ENCODE data around the gene CD55.

Gene CD55

DNA sequence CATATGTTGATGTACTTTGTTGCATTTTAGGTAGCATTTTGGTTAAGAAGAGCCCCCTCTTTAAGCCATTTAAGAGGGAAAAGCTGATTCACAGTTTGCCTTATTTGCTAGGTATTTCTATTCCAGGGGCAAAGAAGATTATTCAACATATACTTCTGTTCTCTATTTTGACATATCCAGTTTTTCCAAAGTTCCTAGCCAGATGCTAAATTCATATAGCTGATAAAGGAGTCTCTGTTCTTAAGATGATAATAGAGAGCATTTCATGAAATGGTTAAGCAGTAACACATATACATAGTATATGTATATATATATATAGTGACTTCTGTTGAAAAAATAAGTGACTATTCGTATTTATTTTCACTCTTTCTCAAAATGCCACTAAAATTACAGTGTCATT, 15.5 kb upstream of the CD55 start:
- no peak overlapping the region for H3K27ac ChIP-seq (ENCODE audit: low read depth, low read length)
- 0 out of 2 replicates have a peak, but pooled peaks cover 7% of the 10 kb centered on the region for H3K9me3 ChIP-seq (ENCODE audit: control insufficient read depth, insufficient read depth, low read depth, low read length)
- H3K9ac ChIP-seq (ENCODE audit: low read length), result no peak overlapping the region
- H3K27me3 ChIP-seq (ENCODE audit: control insufficient read depth, insufficient read depth, low read length), result no peaks in the 10 kb centered on the region
- H3K4me3 ChIP-seq (ENCODE audit: low read depth, low read length), result no peak overlapping the region
- H3K36me3 ChIP-seq (ENCODE audit: control insufficient read depth, insufficient read depth, low read length), result no peaks in the 10 kb centered on the region
- peaks cover 10% of the 10 kb centered on the region for H3K4me1 ChIP-seq (ENCODE audit: control insufficient read depth, insufficient read depth, low read length)

DNA sequence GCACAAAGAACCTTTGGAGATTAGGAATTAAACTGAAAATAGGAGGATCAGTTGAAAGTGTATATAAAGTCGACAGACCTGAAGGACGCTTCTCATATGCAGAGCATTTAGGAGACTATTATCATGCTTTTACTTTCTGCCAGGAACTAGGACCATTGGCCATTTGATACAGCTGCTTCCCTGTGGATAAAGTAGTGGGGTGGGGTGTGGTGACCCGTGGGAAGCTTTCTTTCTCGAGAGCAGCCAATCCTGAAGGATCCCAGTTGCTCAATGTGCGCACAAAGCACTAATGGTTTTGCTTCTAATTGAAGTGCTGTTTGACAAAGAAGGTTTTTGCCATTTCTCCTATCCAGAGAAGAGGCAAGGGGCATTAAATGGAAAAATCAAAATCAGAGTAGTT, 14.9 kb upstream of the CD55 start:
- Histone ChIP-seq H3K9me3 (ENCODE audit: control insufficient read depth, insufficient read depth, low read depth, low read length) (0 out of 2 replicates have a peak, but pooled peaks cover 7% of the 10 kb centered on the region), H3K36me3 (ENCODE audit: control insufficient read depth, insufficient read depth, low read length) (no peaks in the 10 kb centered on the region), H3K4me3 (ENCODE audit: low read depth, low read length) (no peak overlapping the region), H3K27ac (ENCODE audit: low read depth, low read length) (no peak overlapping the region), H3K4me1 (ENCODE audit: control insufficient read depth, insufficient read depth, low read length) (peaks cover 4% of the 10 kb centered on the region), H3K9ac (ENCODE audit: low read length) (no peak overlapping the region), H3K27me3 (ENCODE audit: control insufficient read depth, insufficient read depth, low read length) (no peaks in the 10 kb centered on the region)

DNA sequence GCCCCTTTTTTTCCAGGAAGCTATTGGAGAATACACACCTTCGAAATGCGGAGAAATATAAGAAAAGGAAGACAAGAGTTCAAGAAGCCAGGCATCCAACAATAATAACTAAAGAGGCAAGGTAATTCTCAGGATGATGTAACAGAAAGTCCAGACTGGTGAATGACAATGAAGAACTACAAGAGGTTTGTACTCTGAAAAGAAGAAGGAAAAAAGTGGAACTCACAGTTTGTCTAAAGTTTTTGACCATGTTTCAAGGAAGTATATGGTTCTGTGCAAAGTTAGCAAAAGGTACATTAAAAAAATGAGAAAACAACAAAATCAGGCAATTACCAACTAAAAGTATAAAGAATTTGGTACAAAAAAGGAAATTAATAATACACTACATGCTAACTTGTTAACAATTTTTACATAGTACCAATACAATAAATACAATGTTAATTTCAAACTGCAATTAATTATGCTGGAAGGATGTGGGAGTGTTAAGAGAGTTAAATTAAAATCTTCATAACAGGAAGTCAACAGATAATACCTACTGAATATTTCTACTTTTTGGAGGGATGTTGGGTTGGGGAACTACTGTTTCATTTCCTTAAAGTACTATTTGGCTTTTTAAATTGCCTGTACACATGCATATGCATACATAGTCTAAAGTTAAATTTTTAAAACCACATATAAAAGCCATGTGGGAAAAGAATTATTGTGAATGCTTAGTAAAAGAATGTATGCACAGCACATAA, 12.9 kb upstream of the CD55 start:
- H3K9ac ChIP-seq (ENCODE audit: low read length), result no peak overlapping the region
- no peak overlapping the region for H3K4me3 ChIP-seq (ENCODE audit: low read depth, low read length)
- H3K9me3 ChIP-seq (ENCODE audit: control insufficient read depth, insufficient read depth, low read depth, low read length), result no peaks in the 10 kb centered on the region
- no peaks in the 10 kb centered on the region for H3K36me3 ChIP-seq (ENCODE audit: control insufficient read depth, insufficient read depth, low read length)
- H3K27me3 ChIP-seq (ENCODE audit: control insufficient read depth, insufficient read depth, low read length), result no peaks in the 10 kb centered on the region
- peaks cover 8% of the 10 kb centered on the region for H3K4me1 ChIP-seq (ENCODE audit: control insufficient read depth, insufficient read depth, low read length)
- H3K27ac ChIP-seq (ENCODE audit: low read depth, low read length), result no peak overlapping the region

DNA sequence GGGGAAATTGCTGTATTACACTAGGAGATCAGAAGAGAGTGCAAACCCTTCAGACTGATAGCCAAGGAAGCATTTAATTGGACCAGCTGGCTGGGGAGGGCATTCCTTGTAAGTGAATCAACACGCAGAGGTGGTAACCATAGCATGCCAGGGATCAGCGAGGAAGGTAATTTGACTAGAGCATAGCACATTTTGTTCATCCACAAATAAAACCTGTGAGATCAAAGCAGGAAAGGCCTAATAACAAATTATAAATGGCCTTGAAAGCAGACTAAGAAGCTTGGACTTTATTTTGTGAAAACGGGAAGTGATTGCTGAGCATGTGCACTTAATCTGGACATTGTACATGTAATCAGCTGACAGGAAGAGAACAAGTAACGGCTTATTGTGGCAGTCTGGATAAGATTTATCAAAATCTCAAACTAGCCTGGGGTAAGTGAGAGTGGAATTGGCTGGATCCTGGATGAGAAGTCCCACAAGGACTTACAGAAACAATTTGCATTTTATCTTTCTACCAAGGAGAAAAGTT, 11.7 kb upstream of the CD55 start:
- H3K27ac ChIP-seq (ENCODE audit: low read depth, low read length), result no peak overlapping the region
- no peaks in the 10 kb centered on the region for H3K9me3 ChIP-seq (ENCODE audit: control insufficient read depth, insufficient read depth, low read depth, low read length)
- H3K4me1 ChIP-seq (ENCODE audit: control insufficient read depth, insufficient read depth, low read length), result peaks cover 8% of the 10 kb centered on the region
- H3K36me3 ChIP-seq (ENCODE audit: control insufficient read depth, insufficient read depth, low read length), result no peaks in the 10 kb centered on the region
- no peak overlapping the region for H3K9ac ChIP-seq (ENCODE audit: low read length)
- H3K27me3 ChIP-seq (ENCODE audit: control insufficient read depth, insufficient read depth, low read length), result no peaks in the 10 kb centered on the region
- H3K4me3 ChIP-seq (ENCODE audit: low read depth, low read length), result no peak overlapping the region

DNA sequence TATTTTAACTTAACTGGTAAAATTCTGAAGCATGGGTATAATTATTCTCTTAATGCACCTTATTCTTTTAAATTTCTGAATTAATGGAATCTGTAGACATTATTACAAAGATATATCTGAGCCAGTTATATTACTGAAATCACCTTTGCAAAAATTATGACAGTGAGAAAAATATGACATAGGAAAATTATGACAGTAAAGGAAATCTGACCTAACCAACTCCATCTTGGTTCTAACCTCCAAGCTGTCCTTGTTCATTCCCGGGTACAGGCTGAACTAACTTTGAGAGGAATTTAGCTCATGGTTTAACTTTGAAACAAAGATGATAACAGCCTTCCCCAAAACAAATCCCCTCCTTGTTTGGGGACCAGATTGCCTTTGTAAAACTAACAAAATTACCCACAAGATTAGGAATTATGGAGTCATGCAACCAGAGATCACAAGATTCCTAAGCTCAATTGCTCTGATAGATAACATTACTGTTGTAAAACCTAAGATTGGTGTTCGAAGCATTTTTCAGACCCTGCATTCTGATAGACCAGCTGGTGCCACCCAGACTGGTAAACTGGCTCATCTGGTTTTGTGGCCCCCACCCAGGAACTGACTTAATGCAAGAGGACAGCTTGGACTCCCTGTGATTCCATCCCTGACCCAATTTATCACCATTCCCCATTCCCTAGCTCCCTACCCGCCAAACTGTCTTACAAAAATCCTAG, 9.4 kb upstream of the CD55 start:
- no peaks in the 10 kb centered on the region for H3K36me3 ChIP-seq (ENCODE audit: control insufficient read depth, insufficient read depth, low read length)
- no peak overlapping the region for H3K27ac ChIP-seq (ENCODE audit: low read depth, low read length)
- H3K9me3 ChIP-seq (ENCODE audit: control insufficient read depth, insufficient read depth, low read depth, low read length), result no peaks in the 10 kb centered on the region
- no peak overlapping the region for H3K4me3 ChIP-seq (ENCODE audit: low read depth, low read length)
- H3K9ac ChIP-seq (ENCODE audit: low read length), result no peak overlapping the region
- H3K4me1 ChIP-seq (ENCODE audit: control insufficient read depth, insufficient read depth, low read length), result peaks cover 20% of the 10 kb centered on the region
- no peaks in the 10 kb centered on the region for H3K27me3 ChIP-seq (ENCODE audit: control insufficient read depth, insufficient read depth, low read length)

DNA sequence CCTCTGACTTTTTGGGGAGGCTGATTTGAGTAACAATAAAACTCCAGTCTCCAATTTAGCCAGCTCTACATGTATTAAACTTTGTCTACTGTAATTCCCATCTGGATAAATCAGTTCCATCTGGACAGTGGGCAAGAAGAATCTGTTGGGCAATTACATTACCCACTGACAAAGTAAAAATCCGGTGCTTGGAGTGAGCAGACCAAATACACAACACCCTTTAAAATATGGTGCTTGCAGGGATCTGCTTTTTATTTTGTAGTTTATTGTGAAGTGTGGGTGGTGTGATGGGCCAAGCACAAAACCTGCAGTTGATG, 8.9 kb upstream of the CD55 start:
- no peaks in the 10 kb centered on the region for H3K9me3 ChIP-seq (ENCODE audit: control insufficient read depth, insufficient read depth, low read depth, low read length)

DNA sequence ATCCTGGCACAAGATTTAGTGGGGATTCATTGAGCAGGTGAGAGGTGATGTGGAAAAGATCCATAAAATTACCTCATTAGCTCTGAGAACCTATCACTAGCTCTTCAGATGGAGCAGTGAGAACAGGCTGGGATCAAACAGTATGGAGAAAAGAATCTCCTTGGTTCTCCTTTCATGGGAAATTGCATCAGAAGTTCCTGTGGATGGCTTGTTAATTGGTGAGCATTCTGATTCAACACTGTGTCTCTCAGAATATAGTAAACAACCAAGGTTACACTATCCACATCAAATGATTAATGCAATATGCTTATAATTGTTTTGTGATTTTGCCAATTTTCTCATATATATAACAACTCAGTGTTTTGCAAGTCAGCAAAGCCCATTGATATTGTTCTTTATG, 8.3 kb upstream of the CD55 start:
- no peak overlapping the region for H3K27ac ChIP-seq (ENCODE audit: low read depth, low read length)
- H3K27me3 ChIP-seq (ENCODE audit: control insufficient read depth, insufficient read depth, low read length), result no peaks in the 10 kb centered on the region
- H3K4me3 ChIP-seq (ENCODE audit: low read depth, low read length), result no peak overlapping the region
- no peaks in the 10 kb centered on the region for H3K9me3 ChIP-seq (ENCODE audit: control insufficient read depth, insufficient read depth, low read depth, low read length)
- H3K4me1 ChIP-seq (ENCODE audit: control insufficient read depth, insufficient read depth, low read length), result peaks cover 21% of the 10 kb centered on the region
- H3K9ac ChIP-seq (ENCODE audit: low read length), result no peak overlapping the region
- H3K36me3 ChIP-seq (ENCODE audit: control insufficient read depth, insufficient read depth, low read length), result no peaks in the 10 kb centered on the region

More for the DNA sequence above, 8.9 kb upstream of the CD55 start:
- Histone ChIP-seq H3K9ac (ENCODE audit: low read length) (no peak overlapping the region), H3K4me1 (ENCODE audit: control insufficient read depth, insufficient read depth, low read length) (peaks cover 21% of the 10 kb centered on the region), H3K27me3 (ENCODE audit: control insufficient read depth, insufficient read depth, low read length) (no peaks in the 10 kb centered on the region), H3K27ac (ENCODE audit: low read depth, low read length) (no peak overlapping the region), H3K36me3 (ENCODE audit: control insufficient read depth, insufficient read depth, low read length) (no peaks in the 10 kb centered on the region), H3K4me3 (ENCODE audit: low read depth, low read length) (no peak overlapping the region)

DNA sequence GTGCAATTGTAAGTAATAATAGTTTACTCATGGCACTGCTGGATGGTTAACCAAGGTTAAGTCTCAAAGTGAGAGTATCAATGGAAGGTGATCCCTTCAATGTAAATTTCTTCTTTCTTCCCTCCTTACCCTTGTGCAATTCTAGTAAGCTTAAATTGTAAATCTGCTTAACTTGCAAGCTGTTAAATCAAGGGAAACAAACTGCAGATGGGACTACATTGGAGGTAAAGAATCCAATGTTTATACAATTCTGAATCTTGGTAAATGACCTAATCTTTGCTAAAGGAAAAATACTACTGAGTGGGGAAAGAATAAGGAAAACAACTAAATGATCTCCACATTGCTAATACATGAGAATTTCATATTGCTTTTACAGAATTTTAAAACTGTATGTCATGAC, 6.7 kb upstream of the CD55 start:
- Histone ChIP-seq H3K4me1 (ENCODE audit: control insufficient read depth, insufficient read depth, low read length) (peaks cover 20% of the 10 kb centered on the region), H3K4me3 (ENCODE audit: low read depth, low read length) (no peak overlapping the region), H3K9me3 (ENCODE audit: control insufficient read depth, insufficient read depth, low read depth, low read length) (no peaks in the 10 kb centered on the region), H3K27me3 (ENCODE audit: control insufficient read depth, insufficient read depth, low read length) (no peaks in the 10 kb centered on the region), H3K27ac (ENCODE audit: low read depth, low read length) (no peak overlapping the region), H3K36me3 (ENCODE audit: control insufficient read depth, insufficient read depth, low read length) (no peaks in the 10 kb centered on the region), H3K9ac (ENCODE audit: low read length) (no peak overlapping the region)

DNA sequence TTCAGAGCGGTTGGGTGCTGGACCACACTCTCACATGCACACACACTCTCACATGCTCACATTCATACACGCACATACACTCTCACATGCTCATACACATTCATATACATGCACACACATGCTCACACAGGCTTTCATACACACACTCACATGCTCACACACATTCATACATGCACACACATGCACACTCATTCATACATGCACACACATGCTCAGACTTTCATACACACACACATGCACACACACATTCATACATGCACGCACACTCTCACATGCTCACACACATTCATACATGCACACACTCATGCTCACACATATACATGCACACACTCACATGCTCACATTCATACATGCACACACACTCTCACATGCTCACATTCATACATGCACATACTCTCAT, 6.0 kb upstream of the CD55 start:
- Histone ChIP-seq H3K27ac (ENCODE audit: low read depth, low read length) (no peak overlapping the region), H3K9me3 (ENCODE audit: control insufficient read depth, insufficient read depth, low read depth, low read length) (no peaks in the 10 kb centered on the region), H3K4me1 (ENCODE audit: control insufficient read depth, insufficient read depth, low read length) (peaks cover 18% of the 10 kb centered on the region), H3K9ac (ENCODE audit: low read length) (no peak overlapping the region), H3K36me3 (ENCODE audit: control insufficient read depth, insufficient read depth, low read length) (no peaks in the 10 kb centered on the region), H3K4me3 (ENCODE audit: low read depth, low read length) (no peak overlapping the region), H3K27me3 (ENCODE audit: control insufficient read depth, insufficient read depth, low read length) (no peaks in the 10 kb centered on the region)

DNA sequence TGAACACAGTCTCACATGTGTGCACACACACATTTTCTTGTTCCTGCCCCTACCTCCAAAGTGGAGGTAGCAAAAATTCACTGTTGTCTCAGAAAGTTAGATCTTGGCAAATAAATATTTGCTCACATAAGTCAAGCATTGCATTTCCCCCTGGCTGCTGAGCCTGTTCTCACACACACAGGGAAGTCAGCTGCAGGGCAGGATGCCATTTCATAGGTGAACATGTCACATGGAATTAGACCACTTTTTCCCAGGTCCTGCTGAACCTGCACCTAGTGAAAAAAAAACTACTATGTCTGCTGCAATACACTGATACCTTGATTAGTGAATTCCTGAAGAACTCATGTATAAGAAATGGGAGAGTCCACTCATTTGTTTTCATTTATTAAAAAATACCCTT, 5.3 kb upstream of the CD55 start:
- H3K9ac ChIP-seq (ENCODE audit: low read length), result no peak overlapping the region
- no peak overlapping the region for H3K4me3 ChIP-seq (ENCODE audit: low read depth, low read length)
- H3K27ac ChIP-seq (ENCODE audit: low read depth, low read length), result no peak overlapping the region
- H3K27me3 ChIP-seq (ENCODE audit: control insufficient read depth, insufficient read depth, low read length), result no peaks in the 10 kb centered on the region
- peaks cover 18% of the 10 kb centered on the region for H3K4me1 ChIP-seq (ENCODE audit: control insufficient read depth, insufficient read depth, low read length)
- no peaks in the 10 kb centered on the region for H3K9me3 ChIP-seq (ENCODE audit: control insufficient read depth, insufficient read depth, low read depth, low read length)
- no peaks in the 10 kb centered on the region for H3K36me3 ChIP-seq (ENCODE audit: control insufficient read depth, insufficient read depth, low read length)

DNA sequence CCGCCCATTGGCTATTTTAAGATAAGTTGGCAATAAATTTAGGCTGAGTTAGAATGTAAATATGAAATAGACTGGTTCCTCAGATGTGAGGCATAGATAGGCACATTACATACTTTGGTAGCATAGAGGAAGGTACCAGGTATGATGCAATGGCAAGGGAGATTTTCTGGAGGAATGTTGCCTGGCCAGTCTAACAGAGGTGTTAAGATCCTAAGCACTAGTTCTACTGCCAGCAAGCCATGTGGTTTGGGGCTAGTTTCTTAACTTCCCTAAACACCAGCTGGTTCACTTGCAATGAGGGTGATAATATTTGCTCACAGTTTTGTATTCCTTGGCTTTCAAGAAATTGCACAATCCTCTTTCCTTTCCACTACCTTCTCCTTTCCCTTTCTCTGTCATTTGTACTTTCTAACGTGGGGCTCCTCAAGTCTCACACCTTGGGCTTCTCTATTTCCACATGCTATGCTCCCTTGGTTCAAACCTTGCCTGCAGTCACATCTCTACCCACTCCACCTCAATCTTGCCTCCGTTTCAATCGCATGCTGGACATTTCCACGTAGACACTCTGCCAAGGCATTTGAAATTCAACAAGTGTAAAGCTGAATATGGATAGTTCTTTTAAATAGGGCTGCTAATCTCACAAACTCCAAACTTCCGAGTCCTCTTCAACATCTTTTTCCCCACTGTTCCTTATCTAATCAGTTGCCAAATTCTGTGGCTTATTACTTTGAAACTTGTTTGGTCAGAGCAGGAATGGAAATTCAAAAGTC, 4.7 kb upstream of the CD55 start:
- no peak overlapping the region for H3K27ac ChIP-seq (ENCODE audit: low read depth, low read length)

More for the DNA sequence above, 4.7 kb upstream of the CD55 start:
- Histone ChIP-seq H3K4me1 (ENCODE audit: control insufficient read depth, insufficient read depth, low read length) (peaks cover 18% of the 10 kb centered on the region), H3K9ac (ENCODE audit: low read length) (no peak overlapping the region), H3K9me3 (ENCODE audit: control insufficient read depth, insufficient read depth, low read depth, low read length) (no peaks in the 10 kb centered on the region), H3K27me3 (ENCODE audit: control insufficient read depth, insufficient read depth, low read length) (no peaks in the 10 kb centered on the region; the same call in 1 of the 2 replicates), H3K4me3 (ENCODE audit: low read depth, low read length) (no peak overlapping the region), H3K36me3 (ENCODE audit: control insufficient read depth, insufficient read depth, low read length) (no peaks in the 10 kb centered on the region)

Measured in HUES6 (cell line).